Left lung (tissue), 10 donors: ENCODE measurements around the gene ARFIP2. TPM values are rescaled to one million over a fixed set of nuclear protein-coding genes. Genes with fewer than 3 reads are reported as not detected.
"Not testable (repeated sequence)": the region's sequence is repeated elsewhere in the genome, so short reads cannot be mapped to it uniquely, and the experiment has no call there.

ENCODE experiments used
- ATAC-seq: fragments of 200-7000 bp; cut with Tn5 transposase; one replicate; pipeline ENCODE4 v1.9.1; 2020; ENCODE audit warnings: moderate library complexity
- DNase-seq, 4 donors: peaks; one replicate each; pipeline ENCODE4 v3.0.0-alpha.2; 2013 to 2020
- H3K27ac ChIP-seq, 2 donors: fragments of 200-600 bp; sonication (generic) in 1 of 2; one replicate each; pipeline versions ENCODE4 v1.5.0 to v1.8.0; 2020 to 2021
- H3K27me3 ChIP-seq, 2 donors: fragments of 200-600 bp; sonication (generic) in 1 of 2; one replicate each; pipeline versions ENCODE4 v1.5.0 to v1.8.0; 2020 to 2021
- H3K36me3 ChIP-seq, 2 donors: fragments of 200-600 bp; sonication (generic) in 1 of 2; one replicate each; pipeline versions ENCODE4 v1.5.0 to v1.8.0; 2020 to 2021
- H3K4me1 ChIP-seq, 2 donors: fragments of 200-600 bp; one replicate each; pipeline ENCODE4 v1.8.0; 2021
- H3K4me3 ChIP-seq, 2 donors: fragments of 200-600 bp; sonication (generic) in 1 of 2; one replicate each; pipeline versions ENCODE4 v1.5.0 to v1.8.0; 2020 to 2021; ENCODE audit warnings: mild to moderate bottlenecking in 1 of 2
- H3K9me3 ChIP-seq, 2 donors: fragments of 200-600 bp; sonication (generic) in 1 of 2; one replicate each; pipeline versions ENCODE4 v1.5.0 to v1.8.0; 2020 to 2021
- intact Hi-C, 2 donors: fragments of 100-400 bp; cut with DNase I; formaldehyde crosslinking; loops; one replicate each; pipeline versions ENCODE4 v1.11.2 to v1.14.2; 2022
- polyA plus RNA-seq, 6 donors: library from polyadenylated mRNA; unstranded; fragments of 120-200 nt; gene quantifications; one replicate each; pipeline ENCODE4 v1.2.1, GENCODE V29; 2013; ENCODE audit not compliant: insufficient read length in 6 of 6
- total RNA-seq, 2 donors: library from RNA; stranded (reverse); fragmentation: NEBNext Ultra II Directional; extraction: Animal tissue kit (Norgen Biotek cat#: 25700); gene quantifications; one replicate each; pipeline ENCODE4 v1.2.1, GENCODE V29; 2021
- TF ChIP-seq, protein P1 (sequence below), 2 donors: fragments of 200-600 bp; sonication (generic) in 1 of 2; IDR thresholded peaks; one replicate each; pipeline versions ENCODE4 v1.5.0 to v1.8.0; 2021; ENCODE audit warnings: antibody characterized with exemption in 2 of 2
- donor health status: DM: no; HTN: yes; CAD: no.
- donor health status: DM: no; HTN: no; CAD: no.

Gene ARFIP2
- total and polyA plus RNA-seq, 8 donors = 41.3 to 75.0 (median 62.6) TPM

- no peaks in the 10 kb centered on the region for H3K4me1 ChIP-seq
- peaks cover 0 to 16% of the 10 kb centered on the region in 2 donors for H3K36me3 ChIP-seq
- H3K27ac ChIP-seq = no peak overlapping the region
- H3K4me3 ChIP-seq = no peak overlapping the region
- ATAC-seq (no peak), DNase-seq (no peak)
- TF ChIP-seq, protein P1, sequence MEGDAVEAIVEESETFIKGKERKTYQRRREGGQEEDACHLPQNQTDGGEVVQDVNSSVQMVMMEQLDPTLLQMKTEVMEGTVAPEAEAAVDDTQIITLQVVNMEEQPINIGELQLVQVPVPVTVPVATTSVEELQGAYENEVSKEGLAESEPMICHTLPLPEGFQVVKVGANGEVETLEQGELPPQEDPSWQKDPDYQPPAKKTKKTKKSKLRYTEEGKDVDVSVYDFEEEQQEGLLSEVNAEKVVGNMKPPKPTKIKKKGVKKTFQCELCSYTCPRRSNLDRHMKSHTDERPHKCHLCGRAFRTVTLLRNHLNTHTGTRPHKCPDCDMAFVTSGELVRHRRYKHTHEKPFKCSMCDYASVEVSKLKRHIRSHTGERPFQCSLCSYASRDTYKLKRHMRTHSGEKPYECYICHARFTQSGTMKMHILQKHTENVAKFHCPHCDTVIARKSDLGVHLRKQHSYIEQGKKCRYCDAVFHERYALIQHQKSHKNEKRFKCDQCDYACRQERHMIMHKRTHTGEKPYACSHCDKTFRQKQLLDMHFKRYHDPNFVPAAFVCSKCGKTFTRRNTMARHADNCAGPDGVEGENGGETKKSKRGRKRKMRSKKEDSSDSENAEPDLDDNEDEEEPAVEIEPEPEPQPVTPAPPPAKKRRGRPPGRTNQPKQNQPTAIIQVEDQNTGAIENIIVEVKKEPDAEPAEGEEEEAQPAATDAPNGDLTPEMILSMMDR (IDR thresholded peaks at IDR 0.05) = no peak
- intact Hi-C loops = no loop called here
- H3K9me3 ChIP-seq = no peaks in the 10 kb centered on the region
- H3K27me3 ChIP-seq = no peaks in the 10 kb centered on the region
Observed at GRCh38 chr11:6526411-6527135, 45.4 kb upstream of the ARFIP2 start.

DNA sequence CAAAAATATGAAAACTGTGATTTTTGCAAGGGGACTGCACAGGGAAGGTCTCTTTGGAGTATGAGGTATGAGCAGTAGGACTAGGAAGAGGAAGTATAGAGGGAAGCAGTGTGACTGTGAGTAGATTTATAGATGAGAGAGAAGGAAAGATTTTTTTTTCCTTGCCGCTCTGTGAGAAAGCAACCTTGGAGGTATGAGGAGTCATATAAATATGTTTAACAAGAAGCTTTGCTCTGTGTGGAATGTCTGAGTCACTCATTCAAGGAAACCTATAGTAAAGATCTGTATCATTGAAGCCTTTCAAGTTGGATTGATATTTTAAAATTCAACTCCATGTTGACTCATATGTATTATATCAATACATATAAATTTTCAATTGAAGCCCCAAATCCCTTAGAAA is 42.1 kb upstream of the ARFIP2 start:
- H3K27me3 ChIP-seq = no peaks in the 10 kb centered on the region
- no peaks in the 10 kb centered on the region for H3K9me3 ChIP-seq
- H3K36me3 ChIP-seq = peaks cover 0 to 26% of the 10 kb centered on the region in 2 donors
- ATAC-seq (no peak), DNase-seq (no peak)
- H3K27ac ChIP-seq = no peak overlapping the region
- no peak overlapping the region for H3K4me3 ChIP-seq
- no peaks in the 10 kb centered on the region for H3K4me1 ChIP-seq
- intact Hi-C loops = no loop called here
- TF ChIP-seq, protein P1 (IDR thresholded peaks at IDR 0.05) = no peak

DNA sequence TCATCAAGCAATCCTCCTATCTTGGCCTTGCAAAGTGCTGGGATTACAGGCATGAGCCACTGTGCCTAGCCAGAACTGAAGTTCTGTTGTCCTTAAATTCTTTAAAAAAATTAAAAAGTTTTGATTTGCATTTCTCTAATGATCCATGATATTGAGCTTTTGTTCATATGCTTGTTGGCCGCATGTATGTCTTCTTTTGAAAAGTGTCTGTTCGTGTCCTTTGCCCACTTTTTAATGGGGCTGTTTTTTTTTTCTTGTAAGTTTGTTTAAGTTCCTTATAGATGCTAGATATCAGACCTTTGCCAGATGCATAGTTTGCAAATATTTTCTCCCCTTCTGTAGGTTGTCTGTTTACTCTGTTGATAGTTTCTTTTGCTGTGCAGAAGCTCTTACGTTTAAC is 40.8 kb upstream of the ARFIP2 start:
- H3K27me3 ChIP-seq, H3K4me1 ChIP-seq, DNase-seq, H3K4me3 ChIP-seq, H3K27ac ChIP-seq, intact Hi-C loops, H3K9me3 ChIP-seq, ATAC-seq: not testable (repeated sequence)
- peaks cover 0 to 23% of the 10 kb centered on the region in 2 donors for H3K36me3 ChIP-seq

DNA sequence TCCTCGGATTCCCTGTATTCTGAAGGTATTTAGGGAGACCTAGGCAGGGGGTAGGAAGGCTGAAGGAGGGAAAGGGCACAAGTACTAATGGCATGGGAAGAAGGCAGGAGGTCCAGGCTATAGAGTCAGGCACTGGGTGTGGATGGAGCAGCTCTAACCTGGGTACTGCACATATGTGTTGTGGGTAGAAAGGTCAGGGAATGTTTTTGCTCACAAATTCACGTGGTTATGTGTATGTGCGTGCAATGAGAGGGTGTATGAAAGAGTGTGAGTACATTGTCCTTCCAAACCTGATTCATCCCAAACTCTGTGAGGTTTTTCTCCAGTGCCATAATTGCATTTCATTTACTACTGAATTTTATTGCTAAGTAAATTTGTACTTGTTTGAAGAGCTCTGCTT is 39.1 kb upstream of the ARFIP2 start:
- H3K27ac ChIP-seq = no peak overlapping the region
- TF ChIP-seq, protein P1 (IDR thresholded peaks at IDR 0.05) = no peak
- H3K27me3 ChIP-seq = no peaks in the 10 kb centered on the region
- H3K4me3 ChIP-seq = no peak overlapping the region
- peaks cover 0 to 23% of the 10 kb centered on the region in 2 donors for H3K36me3 ChIP-seq
- intact Hi-C loops = no loop called here
- ATAC-seq (no peak), DNase-seq (no peak)
- H3K4me1 ChIP-seq = no peaks in the 10 kb centered on the region
- no peaks in the 10 kb centered on the region for H3K9me3 ChIP-seq

- Histone ChIP-seq H3K4me1 (no peaks in the 10 kb centered on the region), H3K27ac (no peak overlapping the region), H3K9me3 (no peaks in the 10 kb centered on the region), H3K4me3 (no peak overlapping the region), H3K27me3 (no peaks in the 10 kb centered on the region), H3K36me3 (peaks cover 0 to 43% of the 10 kb centered on the region in 2 donors)
- DNase-seq (no peak), ATAC-seq (no peak)
- TF ChIP-seq, protein P1 (IDR thresholded peaks at IDR 0.05) = no peak
- intact Hi-C loops = no loop called here
Observed at GRCh38 chr11:6516865-6517264, 35.7 kb upstream of the ARFIP2 start.
